IMR-90 (cell line): ENCODE data around the gene NRP2. TPM values are rescaled to one million over a fixed set of nuclear protein-coding genes. Genes with fewer than 3 reads are reported as not detected.

Experiments used
- ATAC-seq: fragments of 200-7000 bp; cut with Tn5 transposase; 2 replicates; pipeline ENCODE4 v1.9.1; 2020; ENCODE audit warnings: low read depth, mild to moderate bottlenecking, moderate library complexity
- BruUV-seq: library from RNA; stranded (reverse); fragments of 400-500 nt; replicated peaks from 2 replicates; lab custom pipeline; 2021; lab: Mats Ljungman, UMichigan
- CTCF ChIA-PET: fragments of 300-600 bp; formaldehyde crosslinking; extraction: SDS; loops from one replicate; lab custom pipeline; 2021; ENCODE audit warnings: antibody characterized with exemption; lab: Yijun Ruan, JAX
- POLR2A ChIA-PET: fragments of 300-600 bp; sonication (Branson Sonifier 250); formaldehyde crosslinking; loops from one replicate; lab custom pipeline; 2022; ENCODE audit warnings: antibody characterized with exemption; ENCODE audit not compliant: unreplicated experiment; lab: Charles Lee
- DNase-seq: peaks from one replicate; pipeline ENCODE4 v3.0.0; 2013
- H2AFZ ChIP-seq: replicated peaks from 2 replicates; pipeline ENCODE3; 2013; ENCODE audit warnings: low read length, mild to moderate bottlenecking; ENCODE audit not compliant: poor library complexity
- H2AK5ac ChIP-seq: 2 replicates; pipeline ENCODE4 v1.6.1; 2013; ENCODE audit warnings: low read depth, low read length, inconsistent platforms
- H2AK9ac ChIP-seq: replicated peaks from 2 replicates; pipeline ENCODE3; 2013; ENCODE audit warnings: mild to moderate bottlenecking, low read depth, low read length, moderate library complexity; ENCODE audit not compliant: poor library complexity
- H2BK120ac ChIP-seq: 2 replicates; pipeline ENCODE4 v1.6.1; 2013; ENCODE audit warnings: low read depth, low read length, inconsistent platforms
- H2BK15ac ChIP-seq: 3 replicates; pipeline ENCODE4 v1.6.1; 2013; ENCODE audit warnings: low read depth, low read length, inconsistent platforms
- H2BK20ac ChIP-seq: 2 replicates; pipeline ENCODE4 v1.6.1; 2013; ENCODE audit warnings: low read depth, mild to moderate bottlenecking, inconsistent platforms, low read length, moderate library complexity
- H2BK5ac ChIP-seq: 2 replicates; pipeline ENCODE4 v1.6.1; 2013; ENCODE audit warnings: mild to moderate bottlenecking, low read depth, low read length, inconsistent platforms; ENCODE audit not compliant: poor library complexity, severe bottlenecking
- H3K14ac ChIP-seq: replicated peaks from 2 replicates; pipeline ENCODE4 v1.6.1; 2013; ENCODE audit warnings: low read depth, low read length, inconsistent platforms
- H3K18ac ChIP-seq: 2 replicates; pipeline ENCODE4 v1.6.1; 2013; ENCODE audit warnings: low read depth, low read length, control low read depth
- H3K23ac ChIP-seq: 2 replicates; pipeline ENCODE4 v1.6.1; 2013; ENCODE audit warnings: low read depth, low read length, inconsistent platforms
- H3K27ac ChIP-seq: 2 replicates; pipeline ENCODE4 v1.5.1; 2013; ENCODE audit warnings: mild to moderate bottlenecking, control low read depth, low read length; ENCODE audit not compliant: insufficient read depth
- H3K27me3 ChIP-seq: 2 replicates; pipeline ENCODE4 v1.6.1; 2013; ENCODE audit warnings: low read length; ENCODE audit not compliant: control insufficient read depth, insufficient read depth
- H3K36me3 ChIP-seq: 2 replicates; pipeline ENCODE4 v1.6.1; 2013; ENCODE audit warnings: low read length, mixed read lengths; ENCODE audit not compliant: control insufficient read depth, insufficient read depth
- H3K4ac ChIP-seq: 2 replicates; pipeline ENCODE4 v1.6.1; 2013; ENCODE audit warnings: low read depth, low read length, inconsistent platforms
- H3K4me1 ChIP-seq: 2 replicates; pipeline ENCODE4 v1.6.1; 2013; ENCODE audit warnings: low read length, mixed read lengths; ENCODE audit not compliant: control insufficient read depth, insufficient read depth
- H3K4me2 ChIP-seq: 2 replicates; pipeline ENCODE4 v1.6.1; 2013; ENCODE audit warnings: low read depth, mild to moderate bottlenecking, control low read depth, low read length, moderate library complexity
- H3K4me3 ChIP-seq: 2 replicates; pipeline ENCODE4 v1.5.1; 2013; ENCODE audit warnings: low read depth, mild to moderate bottlenecking, control low read depth, low read length, moderate library complexity; ENCODE audit not compliant: insufficient read depth
- H3K56ac ChIP-seq: 2 replicates; pipeline ENCODE4 v1.6.1; 2013; ENCODE audit warnings: low read length, inconsistent platforms; ENCODE audit not compliant: insufficient read depth; ENCODE audit errors: extremely low read depth
- H3K79me1 ChIP-seq, 2 experiments: 2 replicates each; pipeline ENCODE4 v1.6.1; 2013; ENCODE audit warnings: low read length in 2 of 2, inconsistent platforms in 1 of 2, low read depth in 1 of 2
- H3K9ac ChIP-seq: 2 replicates; pipeline ENCODE4 v1.6.1; 2013; ENCODE audit warnings: low read depth, low read length, control low read depth
- H3K9me1 ChIP-seq: 2 replicates; pipeline ENCODE4 v1.6.1; 2013; ENCODE audit warnings: low read length, inconsistent platforms; ENCODE audit not compliant: insufficient read depth
- H3K9me3 ChIP-seq: 2 replicates; pipeline ENCODE4 v1.6.1; 2013; ENCODE audit warnings: low read length; ENCODE audit not compliant: control insufficient read depth, insufficient read depth
- H4K20me1 ChIP-seq: 2 replicates; pipeline ENCODE4 v1.6.1; 2013; ENCODE audit warnings: low read length, inconsistent platforms; ENCODE audit not compliant: insufficient read depth
- H4K5ac ChIP-seq: 2 replicates; pipeline ENCODE4 v1.6.1; 2013; ENCODE audit warnings: mild to moderate bottlenecking, low read depth, low read length, control low read depth
- H4K8ac ChIP-seq, 2 experiments: 2 replicates each; pipeline ENCODE4 v1.6.1; 2013; ENCODE audit warnings: low read depth in 2 of 2, low read length in 2 of 2, control low read depth in 1 of 2, inconsistent platforms in 1 of 2
- H4K91ac ChIP-seq: 2 replicates; pipeline ENCODE4 v1.6.1; 2013; ENCODE audit warnings: low read depth, low read length, inconsistent platforms; ENCODE audit not compliant: insufficient read depth
- CEBPB ChIP-seq: IDR thresholded peaks from 2 replicates; pipeline ENCODE4 v1.6.1; 2012; ENCODE audit warnings: low read depth, low read length, improper control_type of control experiment
- CHD1 ChIP-seq: IDR thresholded peaks from 2 replicates; pipeline ENCODE4 v1.6.1; 2012; ENCODE audit warnings: low read depth, low read length, improper control_type of control experiment
- CTCF ChIP-seq: conservative IDR thresholded peaks from 2 replicates; pipeline ENCODE4 v1.5.1; 2012; ENCODE audit warnings: mild to moderate bottlenecking, low read depth, low read length, improper control_type of control experiment
- FOS ChIP-seq: fragments of 150-350 bp; IDR thresholded peaks from 2 replicates; pipeline ENCODE4 v1.6.1; 2016; ENCODE audit warnings: low read depth, low read length
- MAFK ChIP-seq: IDR thresholded peaks from 2 replicates; pipeline ENCODE4 v1.6.1; 2012; ENCODE audit warnings: low read depth, low read length, improper control_type of control experiment
- MAZ ChIP-seq: IDR thresholded peaks from 2 replicates; pipeline ENCODE4 v1.6.1; 2012; ENCODE audit warnings: low read depth, mild to moderate bottlenecking, low read length, improper control_type of control experiment, moderate library complexity, borderline replicate concordance
- MXI1 ChIP-seq: IDR thresholded peaks from 2 replicates; pipeline ENCODE4 v1.6.1; 2012; ENCODE audit warnings: low read depth, mild to moderate bottlenecking, low read length, moderate library complexity, borderline replicate concordance
- POLR2A ChIP-seq: IDR thresholded peaks from 2 replicates; pipeline ENCODE4 v1.6.1; 2012; ENCODE audit warnings: mild to moderate bottlenecking, low read depth, low read length
- RCOR1 ChIP-seq: IDR thresholded peaks from 2 replicates; pipeline ENCODE4 v1.6.1; 2012; ENCODE audit warnings: mild to moderate bottlenecking, low read length, improper control_type of control experiment; ENCODE audit not compliant: insufficient replicate concordance
- WGBS, 2 experiments: methylation state at CpG; one replicate each; pipeline versions ENCODE4 v1.1.5 to v1.1.7; 2013; ENCODE audit warnings: missing lambda C conversion rate in 2 of 2; ENCODE audit not compliant: insufficient read length in 1 of 2; ENCODE audit errors: extremely low coverage in 2 of 2; 5-methylcytosine and 5-hydroxymethylcytosine counted together
- dilution Hi-C: fragments of 300-500 bp; cut with HindIII; formaldehyde crosslinking; loops from one replicate; pipeline ENCODE4 v1.14.3; 2018; ENCODE audit warnings: low sequenced_read_pairs; ENCODE audit not compliant: unreplicated experiment
- in situ Hi-C: fragments of 300-500 bp; cut with MboI; formaldehyde crosslinking; loops from 3 replicates; pipeline ENCODE4 v1.14.3; 2019; ENCODE audit warnings: low sequenced_read_pairs, inconsistent platforms, mixed read lengths
- intact Hi-C: fragments of 100-400 bp; cut with micrococcal nuclease; formaldehyde crosslinking; loops from 2 replicates; pipeline ENCODE4 v1.10.0; 2022
- polyA plus RNA-seq, 3 experiments: library from polyadenylated mRNA; depleted of rRNA; stranded (reverse); fragments of >200 nt; gene quantifications; 2 replicates each; pipeline ENCODE4 v1.2.3, GENCODE V29; 2012; ENCODE audit warnings: low replicate concordance in 1 of 3
- total RNA-seq: library from RNA; depleted of rRNA; stranded (reverse); fragments of >200 nt; gene quantifications from 2 replicates; pipeline ENCODE4 v1.2.3, GENCODE V29; 2012

The NRP2 gene
- total and polyA plus RNA-seq, 2 of the 4 experiments (the other 2 are of a cell fraction): 46.4 to 51.3 TPM

DNA sequence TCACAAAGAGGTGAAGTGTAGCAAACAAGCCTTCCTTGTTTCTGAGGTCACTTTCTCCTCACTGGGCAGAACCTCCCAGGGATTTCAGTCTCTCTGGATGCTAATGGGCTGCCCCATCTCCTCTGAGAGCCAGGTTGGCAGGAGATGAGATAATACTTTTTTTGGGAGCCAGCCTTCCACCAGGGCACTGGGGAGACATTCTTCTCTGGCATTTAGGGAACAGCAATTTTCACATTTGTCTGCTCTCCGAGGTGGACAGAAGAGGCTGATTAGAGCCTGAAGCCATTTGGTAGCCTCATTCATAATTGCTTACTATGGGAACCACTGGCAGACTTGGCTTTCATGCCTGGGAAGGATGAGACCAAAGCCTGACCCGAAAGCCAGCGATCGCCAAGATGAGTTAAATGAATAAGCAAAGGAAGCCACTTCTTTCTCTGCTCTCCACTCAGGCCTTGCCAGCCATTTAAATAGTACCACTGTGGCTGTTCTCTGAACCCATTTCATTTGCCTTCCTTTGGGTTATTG lies 70.1 kb downstream of the NRP2 start:
- no TSS peak for BruUV-seq
- dilution Hi-C loops (no loop called here), intact Hi-C loops (no loop called here), in situ Hi-C loops (no loop called here)
- Histone ChIP-seq H2AK9ac (no peak overlapping the region), H3K79me1 (no peaks in the 10 kb centered on the region; a peak in 1 of 4 replicates), H3K27ac (no peak overlapping the region), H3K14ac (no peak overlapping the region), H2AK5ac (no peak overlapping the region), H4K20me1 (no peaks in the 10 kb centered on the region), H3K9ac (no peak overlapping the region), H3K4me3 (no peak overlapping the region), H3K9me1 (peaks cover 16% of the 10 kb centered on the region), H3K4me2 (no peak overlapping the region), H2AFZ (no peak overlapping the region), H2BK120ac (no peak overlapping the region), H4K91ac (no peak overlapping the region), H3K9me3 (no peaks in the 10 kb centered on the region), H3K27me3 (no peaks in the 10 kb centered on the region), H3K36me3 (peaks cover 55% of the 10 kb centered on the region), H2BK15ac (no peak overlapping the region), H3K23ac (no peak overlapping the region), H3K18ac (no peak overlapping the region), H4K8ac (no peak overlapping the region), H3K4me1 (peaks cover 22% of the 10 kb centered on the region), H4K5ac (no peak overlapping the region), H3K4ac (no peak overlapping the region; the same call in 1 of the 2 replicates), H2BK5ac (no peak overlapping the region), H2BK20ac (no peak overlapping the region), H3K56ac (no peak overlapping the region)
- TF ChIP-seq CEBPB (no peak), MAZ (no peak), CHD1 (no peak), CTCF (no peak), MXI1 (no peak), MAFK (no peak), RCOR1 (no peak), POLR2A (no peak), FOS (no peak)
- 86% methylated on average over 1 of the region's 4 CpGs; no CpG with 5 or more reads in 1 of the 2 experiments for WGBS, 2 experiments
- POLR2A ChIA-PET: no interaction called here
- ATAC-seq (no peak), DNase-seq (no peak)
- CTCF ChIA-PET: no interaction called here
